Renal cortical epithelial cell (primary cell): Measurements from ENCODE around the gene SCAI. TPM values are rescaled to one million over a fixed set of nuclear protein-coding genes. Genes with fewer than 3 reads are reported as not detected.
"Not testable (repeated sequence)": the region's sequence is repeated elsewhere in the genome, so short reads cannot be mapped to it uniquely, and the experiment has no call there.

Source experiments
- DNase-seq: peaks from one replicate; pipeline ENCODE4 v3.0.0-alpha.2; 2011; ENCODE audit warnings: low read depth
- total RNA-seq: library from RNA; depleted of rRNA; stranded (reverse); fragments of >200 nt; gene quantifications from 2 replicates; pipeline ENCODE4 v1.2.3, GENCODE V29; 2014

The SCAI gene
- total RNA-seq, 1 donor from 2014 or later, result 9.1 TPM

DNA sequence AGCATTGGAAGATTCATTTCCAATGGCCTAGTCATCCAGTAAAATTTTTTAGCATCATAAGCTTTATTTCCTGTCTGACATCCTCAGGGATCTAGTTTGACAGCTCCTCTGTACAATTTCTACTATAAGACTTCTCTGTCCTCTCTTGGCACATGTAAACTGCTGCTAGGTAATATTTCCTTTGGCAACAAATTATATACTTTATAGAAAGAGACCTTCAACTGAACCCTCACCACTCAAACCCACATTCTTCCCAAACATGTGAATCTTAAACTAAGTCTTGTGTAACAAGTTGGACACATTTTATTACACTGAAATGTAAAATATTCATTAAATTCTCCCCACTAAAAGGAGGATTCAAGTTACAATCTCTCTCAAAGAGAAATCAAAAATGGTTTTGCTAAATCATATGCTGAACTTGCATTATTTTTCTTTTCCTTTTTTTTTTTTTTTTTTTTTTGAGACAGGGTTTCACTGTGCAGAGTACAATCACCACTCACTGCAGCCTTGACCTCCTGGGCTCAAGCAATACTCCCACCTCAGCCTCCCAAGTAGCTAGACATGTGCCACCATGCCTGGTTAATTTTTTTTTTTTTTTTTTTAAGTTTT lies 36.9 kb downstream of the SCAI start:
- no peak for DNase-seq

DNA sequence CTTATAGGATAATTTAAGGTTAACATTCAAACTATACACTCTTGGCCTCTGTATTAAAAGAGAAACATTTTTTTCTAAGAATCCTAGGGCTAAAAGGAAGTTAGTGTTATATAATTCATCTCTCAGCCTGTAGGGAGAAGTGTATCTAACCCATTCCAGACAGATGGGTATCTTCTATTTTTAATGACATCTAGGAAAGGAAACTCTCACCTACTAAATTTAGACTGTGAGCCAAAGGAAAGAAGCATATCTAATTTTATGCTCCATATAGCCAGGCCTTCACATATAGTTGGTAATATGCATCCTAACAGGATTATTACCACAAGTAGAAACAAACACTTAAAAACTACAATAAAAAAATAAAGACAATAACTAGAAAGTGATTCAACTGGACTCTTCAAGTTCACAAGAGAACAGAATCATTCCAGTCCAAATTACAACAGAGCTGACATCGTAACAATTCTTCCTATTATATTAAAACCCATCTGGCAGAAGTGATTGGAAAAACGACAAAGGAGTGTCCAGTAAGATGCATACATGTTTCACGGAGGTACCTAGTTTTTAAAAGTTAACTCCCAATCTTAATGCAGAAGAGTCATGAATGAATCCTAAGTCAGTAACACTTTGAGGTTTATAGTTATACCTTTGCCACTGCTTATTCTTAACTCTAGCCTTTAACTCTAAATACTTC lies 39.4 kb downstream of the SCAI start:
- no peak for DNase-seq

DNA sequence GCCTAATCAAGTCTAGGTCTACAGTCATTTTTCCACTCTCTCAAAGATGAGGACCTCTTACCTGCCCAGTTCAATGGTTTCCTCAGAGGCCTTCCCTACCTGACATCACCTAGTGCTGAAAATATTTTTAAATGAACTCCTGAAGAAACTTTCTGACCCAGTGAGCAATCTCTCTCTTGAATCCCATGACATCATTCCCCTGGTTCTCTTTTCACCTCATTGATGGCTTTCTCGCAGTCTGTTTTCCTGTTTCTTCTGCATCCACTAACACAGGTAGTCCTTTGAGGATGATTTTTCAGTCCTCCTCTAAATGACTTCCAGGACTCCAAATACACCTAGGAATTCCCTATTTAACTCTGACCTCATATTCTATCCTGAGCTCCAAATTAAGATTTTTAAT lies 40.3 kb downstream of the SCAI start:
- no peak for DNase-seq

DNA sequence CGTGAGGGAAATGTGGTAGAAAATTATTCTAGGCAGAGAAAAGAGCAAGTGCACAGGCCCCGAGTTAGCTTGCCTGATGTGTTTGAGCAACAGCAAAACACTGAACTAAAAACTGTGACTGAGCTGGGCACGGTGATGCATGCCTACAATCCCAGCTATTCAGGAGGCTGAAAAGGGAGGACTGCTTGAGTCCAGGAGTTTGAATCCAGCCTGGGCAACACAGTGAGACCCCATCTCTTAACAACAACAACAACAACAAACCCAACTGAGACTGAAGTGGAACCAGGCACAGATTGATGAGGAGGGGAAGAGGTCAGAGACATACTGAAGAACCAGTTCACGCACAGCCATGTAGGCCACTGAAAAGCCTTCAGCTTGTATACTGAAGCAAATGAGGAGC lies 42.5 kb downstream of the SCAI start:
- DNase-seq, result no peak

DNA sequence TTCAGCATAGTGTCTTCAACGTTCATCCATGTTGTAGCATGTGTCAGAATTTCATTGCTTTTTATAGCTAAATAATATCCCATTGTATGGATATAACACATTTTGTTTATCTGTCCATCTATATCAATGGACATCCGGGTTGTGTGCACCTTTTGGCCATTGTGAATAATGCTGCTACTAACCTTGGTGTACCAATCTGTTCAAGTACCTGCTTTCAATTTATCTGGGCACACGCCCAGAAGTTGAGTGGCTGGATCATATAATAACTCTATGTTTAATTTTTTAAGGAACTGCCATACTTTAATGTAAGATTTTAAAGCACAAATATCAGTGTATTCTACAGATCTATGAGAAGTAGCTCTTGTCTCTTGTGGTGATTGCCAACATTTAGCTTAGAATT lies 43.5 kb downstream of the SCAI start:
- DNase-seq, result no peak

DNA sequence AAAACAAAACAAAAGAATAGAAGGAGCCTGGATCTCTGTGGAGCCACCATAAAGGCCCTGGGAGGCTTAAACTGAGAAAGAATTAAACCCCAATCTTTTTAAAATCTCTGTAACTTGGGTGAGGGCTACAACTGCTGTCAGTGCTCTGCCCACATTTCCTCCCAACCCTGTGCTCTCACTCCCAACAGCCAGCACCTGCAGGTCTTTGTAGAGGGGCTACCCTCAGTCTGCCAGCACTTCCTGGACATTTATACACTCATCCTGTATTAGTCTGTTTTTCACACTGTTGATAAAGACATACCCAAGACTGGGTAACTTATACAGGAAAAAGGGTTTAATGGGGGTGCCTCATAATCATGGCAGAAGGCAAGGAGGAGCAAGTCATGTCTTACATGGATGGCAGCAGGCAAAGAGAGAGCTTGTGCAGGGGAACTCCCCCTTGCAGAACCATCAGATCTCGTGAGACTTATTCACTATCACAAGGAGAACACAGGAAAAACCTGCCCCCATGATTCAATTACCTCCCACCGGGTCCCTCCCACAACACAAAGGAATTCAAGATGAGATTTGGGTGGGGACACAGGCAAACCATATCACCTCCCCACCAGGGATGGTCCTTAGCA lies 47.4 kb downstream of the SCAI start:
- no peak for DNase-seq

DNA sequence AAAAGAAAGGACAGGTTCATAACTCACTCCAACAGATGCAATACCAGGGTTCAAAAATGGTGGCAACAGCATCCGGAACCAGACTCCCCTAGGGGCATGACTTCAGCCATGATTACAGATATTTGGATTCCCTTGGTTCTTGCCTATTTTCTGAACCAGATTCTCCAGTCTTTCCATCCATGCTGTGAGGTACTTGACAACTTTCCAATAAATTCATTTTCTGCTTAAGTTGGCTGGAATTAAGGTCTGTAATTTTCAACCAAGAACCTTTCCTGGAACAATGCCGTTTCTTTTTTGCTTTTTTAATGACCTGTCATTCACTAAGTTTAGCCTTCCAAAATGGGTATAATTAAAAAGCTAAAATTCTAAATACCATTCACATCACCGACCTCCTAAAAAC lies 52.2 kb downstream of the SCAI start:
- no peak for DNase-seq

DNA sequence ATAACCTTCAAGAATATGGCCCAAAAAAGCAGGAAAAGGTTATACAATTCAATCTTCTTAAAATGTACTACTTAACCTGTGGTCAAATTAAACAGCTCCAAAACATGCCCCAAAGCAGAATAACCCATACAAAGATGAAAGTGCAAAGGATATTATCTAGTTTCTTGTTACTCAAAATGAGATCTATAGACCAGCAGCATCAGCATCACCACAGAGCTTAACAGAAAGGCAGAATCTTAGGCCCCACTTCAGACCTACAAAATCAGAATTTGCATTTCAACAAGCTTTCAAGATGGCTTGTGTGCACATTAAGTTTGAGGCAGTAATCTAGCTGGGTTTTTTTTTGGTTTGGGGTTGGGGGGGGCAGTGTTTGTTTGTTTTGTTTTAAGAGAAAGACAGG lies 54.0 kb downstream of the SCAI start:
- no peak for DNase-seq

DNA sequence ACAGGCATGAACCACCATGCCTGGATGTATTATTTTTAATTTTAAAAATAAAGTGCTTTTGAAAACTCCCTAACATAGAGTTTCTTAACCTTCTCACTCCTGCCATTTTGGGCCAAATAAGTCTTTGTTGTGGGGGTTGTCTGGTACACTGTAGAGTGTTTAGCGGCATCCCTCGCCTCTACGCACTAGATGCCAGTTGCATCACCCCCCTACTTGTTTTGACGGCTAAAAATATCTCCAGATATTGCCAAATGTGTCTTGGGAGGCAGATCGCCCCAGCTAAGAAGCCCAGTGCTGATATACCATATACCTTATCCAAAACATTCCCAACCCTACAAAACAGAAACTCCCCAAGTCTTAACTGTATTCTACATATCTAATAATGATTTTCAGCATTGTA lies 54.6 kb downstream of the SCAI start:
- no peak for DNase-seq

DNA sequence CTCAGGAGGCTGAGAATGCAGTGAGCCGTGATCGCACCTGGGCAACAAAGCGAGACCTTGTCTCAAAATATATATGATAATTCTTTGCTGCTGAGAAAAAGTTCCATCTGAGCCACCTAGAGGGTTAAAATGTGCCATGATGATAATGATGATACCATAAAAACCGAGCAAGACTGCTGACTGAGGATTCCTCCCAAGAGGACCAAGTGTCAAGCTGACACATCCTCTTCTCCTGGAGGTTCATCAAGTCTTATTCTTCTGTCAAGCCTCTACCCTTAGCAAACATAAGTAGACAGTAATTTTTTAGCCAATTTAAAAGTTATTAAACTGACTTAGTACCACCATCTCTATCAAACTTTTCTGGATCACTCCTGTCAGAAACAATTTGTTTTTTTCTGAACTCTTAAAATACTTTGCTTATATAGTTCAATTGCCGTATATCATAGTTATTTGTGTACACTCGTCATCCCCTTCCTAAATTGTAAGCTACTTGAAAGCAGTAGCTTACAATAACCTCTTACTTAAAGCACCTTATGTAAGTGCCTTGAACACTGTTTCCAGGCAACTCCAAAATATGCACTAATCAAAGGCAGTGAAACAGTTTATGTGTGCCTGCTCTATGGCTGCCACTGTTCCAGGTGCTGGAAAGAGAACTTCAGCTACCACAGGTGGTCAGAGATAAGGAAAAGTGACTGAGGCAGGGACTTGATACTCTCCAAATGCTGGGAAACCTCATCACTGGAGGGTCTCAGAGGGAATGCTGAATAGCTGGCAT lies 57.4 kb downstream of the SCAI start:
- DNase-seq, result no peak

DNA sequence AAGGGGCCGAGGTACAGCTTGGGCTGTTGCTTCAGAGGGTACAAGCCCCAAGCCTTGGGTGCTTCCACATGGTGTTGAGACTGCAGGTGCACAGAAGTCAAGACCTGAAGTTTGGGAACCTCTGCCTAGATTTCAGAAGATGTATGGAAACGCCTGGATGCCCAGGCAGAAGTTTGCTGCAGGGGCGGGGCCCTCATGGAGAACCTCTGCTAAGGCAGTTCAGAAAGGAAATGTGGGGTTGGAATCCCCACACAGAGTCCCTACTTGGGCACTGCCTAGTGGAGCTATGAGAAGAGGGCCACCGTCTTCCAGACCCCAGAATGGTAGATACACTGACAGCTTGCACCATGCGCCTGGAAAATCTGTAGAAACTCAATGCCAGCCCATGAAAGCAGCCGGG lies 61.1 kb downstream of the SCAI start:
- not testable (repeated sequence) for DNase-seq

DNA sequence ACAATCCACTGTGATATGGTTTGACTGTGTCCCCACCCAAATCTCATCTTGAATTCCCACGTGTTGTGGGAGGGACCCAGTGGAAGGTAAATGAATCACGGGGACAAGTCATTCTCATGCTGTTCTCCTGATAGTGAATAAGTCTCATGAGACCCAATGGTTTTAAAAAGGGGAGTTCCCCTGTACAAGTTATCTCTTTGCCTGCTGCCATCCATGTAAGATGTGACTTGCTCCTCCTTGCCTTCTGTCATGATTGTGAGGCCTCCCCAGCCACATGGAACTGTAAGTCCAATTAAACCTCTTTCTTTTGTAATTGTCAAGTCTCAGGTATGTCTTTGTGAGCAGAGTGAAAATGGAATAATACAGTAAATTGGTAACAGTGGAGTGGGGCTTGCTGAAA lies 62.5 kb downstream of the SCAI start:
- DNase-seq, result not testable (repeated sequence)

DNA sequence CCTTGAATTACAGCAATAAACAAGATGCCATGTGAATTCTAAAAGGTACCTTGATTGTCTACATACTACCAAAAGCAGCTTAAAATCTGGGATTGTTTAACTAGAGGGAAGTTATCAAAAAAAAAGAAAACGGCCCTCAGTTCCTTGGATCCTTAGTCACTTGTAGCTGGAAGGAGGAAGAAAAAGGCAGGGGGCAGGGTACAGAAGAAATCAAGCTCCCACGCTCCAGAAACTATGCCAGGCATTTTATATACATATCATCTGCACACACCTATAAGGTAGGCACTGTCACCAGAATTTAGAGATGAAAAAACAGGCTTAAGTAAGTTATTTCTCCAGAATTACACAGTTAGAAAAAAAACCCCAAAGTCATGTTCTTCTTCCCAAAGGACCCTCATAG lies 63.4 kb downstream of the SCAI start:
- DNase-seq, result no peak

DNA sequence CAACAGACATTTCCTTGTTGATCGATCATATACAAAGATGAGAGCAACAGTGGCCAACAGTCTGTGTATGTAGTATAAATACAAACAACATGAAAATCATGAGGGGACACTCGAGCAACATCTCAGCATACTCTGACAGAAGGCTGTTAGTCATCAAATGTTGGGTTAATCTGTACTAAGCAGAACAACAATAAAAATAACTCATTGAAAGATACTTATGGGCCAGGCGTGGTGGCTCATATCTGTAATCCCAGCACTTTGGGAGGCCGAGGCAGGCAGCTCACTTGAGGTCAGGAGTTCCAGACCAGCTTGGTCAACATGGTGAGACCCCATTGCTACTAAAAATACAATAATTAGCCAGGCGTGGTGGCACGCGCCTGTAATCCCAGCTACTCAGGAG lies 67.3 kb downstream of the SCAI start:
- DNase-seq, result peak; percentile 21

DNA sequence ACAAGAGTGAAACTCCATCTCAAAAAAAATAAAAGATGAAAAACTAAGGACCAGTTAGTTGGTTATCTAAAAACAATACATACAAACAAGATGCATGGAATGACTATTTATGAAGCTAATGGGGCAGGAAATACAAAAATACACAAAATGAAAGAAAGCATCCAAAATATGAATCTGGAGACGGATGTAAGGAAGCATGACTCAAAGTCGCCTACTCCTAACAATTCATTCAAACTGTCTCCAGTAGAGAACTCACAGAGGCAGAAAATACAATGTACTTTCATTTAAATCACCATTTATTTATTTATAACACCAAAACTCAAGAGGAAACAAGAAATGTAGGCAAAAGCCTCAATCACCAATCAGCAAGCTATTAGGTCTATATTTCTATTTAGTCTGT lies 68.4 kb downstream of the SCAI start:
- DNase-seq, result no peak

DNA sequence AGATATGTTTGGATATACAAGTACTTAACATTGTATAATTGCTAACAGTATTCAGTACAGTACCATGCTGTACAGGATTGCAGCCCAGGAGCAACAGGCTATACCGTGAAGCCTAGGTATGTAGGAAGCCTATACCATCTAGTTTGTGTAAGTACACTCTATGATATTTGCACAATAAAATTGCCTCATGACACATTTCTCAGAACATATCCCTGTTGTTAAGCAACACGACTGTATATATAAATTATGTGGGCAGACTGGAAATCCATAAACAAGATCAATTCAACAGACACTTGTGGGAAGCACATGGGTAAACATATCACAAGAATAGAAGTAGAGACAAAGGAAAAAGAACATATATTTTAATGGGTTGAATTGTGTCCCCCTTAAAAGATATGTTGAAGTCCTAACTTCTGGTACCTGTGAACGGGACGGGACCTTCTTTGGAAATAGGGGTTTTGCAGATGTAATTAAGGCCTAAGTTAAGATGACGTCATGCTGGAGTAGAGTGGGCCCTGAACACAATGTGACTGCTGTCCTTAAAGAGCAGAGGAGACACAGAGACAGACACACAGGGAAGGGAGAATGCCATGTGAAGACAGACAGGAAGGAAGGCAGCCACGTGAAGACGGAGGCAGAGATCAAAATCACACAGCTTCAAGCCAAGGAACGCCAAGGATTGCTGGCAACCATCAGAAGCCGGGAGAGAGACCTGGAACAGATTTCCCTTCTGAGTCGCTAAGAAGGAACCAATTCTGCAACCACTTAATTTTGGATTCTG lies 76.3 kb downstream of the SCAI start:
- no peak for DNase-seq

DNA sequence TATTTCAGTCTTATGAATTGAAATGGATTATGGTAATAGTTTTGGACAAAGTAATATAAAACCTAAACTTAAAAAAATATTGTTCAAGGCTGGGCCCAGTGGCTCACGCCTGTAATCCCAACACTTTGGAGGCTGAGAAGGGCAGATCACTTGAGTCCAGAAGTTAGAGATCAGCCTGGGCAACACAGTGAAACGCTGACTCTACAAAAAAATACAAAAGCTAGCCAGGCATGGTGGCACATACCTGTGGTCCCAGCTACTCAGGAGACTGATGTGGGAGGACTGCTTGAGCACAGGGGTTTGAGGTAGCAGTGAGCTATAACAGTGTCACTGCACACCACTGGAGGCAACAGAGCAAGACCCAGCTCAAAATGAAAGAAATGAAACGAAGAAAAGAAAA lies 81.9 kb downstream of the SCAI start:
- no peak for DNase-seq

DNA sequence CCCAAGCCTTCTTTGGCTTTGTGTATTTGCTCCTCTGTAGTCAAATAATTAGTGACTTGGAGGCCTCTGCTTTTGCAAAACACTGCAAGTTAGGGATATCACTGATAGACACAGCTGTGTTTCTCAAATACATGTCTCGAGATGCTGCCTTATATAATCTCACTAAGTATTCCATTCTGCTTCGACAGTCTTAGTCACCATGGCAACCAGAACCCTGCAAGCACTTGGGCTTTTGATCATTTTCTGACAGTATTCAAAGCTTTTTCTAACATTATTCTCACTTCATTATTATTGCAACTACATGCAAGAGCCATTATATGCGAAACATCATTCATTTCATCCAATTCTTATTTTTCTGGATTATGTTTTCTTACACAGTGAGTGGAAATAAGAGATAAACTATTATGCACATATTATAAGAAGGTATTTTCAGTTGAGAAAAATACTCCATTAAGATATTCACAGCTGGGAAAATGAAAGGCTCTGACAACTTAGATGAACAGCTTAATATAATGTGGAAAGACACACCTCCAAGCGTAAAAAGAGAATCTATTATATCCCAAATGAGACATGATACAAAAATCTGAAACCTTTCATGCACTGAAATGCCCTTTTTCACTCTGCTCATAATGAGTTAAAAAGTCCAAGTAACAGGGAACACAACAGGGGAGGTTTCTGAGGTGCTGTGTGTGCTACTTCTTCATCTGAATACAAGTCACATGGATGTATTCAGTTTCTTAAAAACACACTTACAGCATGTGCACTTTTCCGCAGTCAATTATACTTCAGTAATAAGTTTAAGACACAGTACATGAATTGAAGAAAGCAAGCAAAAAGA lies 93.9 kb downstream of the SCAI start:
- DNase-seq, result no peak

DNA sequence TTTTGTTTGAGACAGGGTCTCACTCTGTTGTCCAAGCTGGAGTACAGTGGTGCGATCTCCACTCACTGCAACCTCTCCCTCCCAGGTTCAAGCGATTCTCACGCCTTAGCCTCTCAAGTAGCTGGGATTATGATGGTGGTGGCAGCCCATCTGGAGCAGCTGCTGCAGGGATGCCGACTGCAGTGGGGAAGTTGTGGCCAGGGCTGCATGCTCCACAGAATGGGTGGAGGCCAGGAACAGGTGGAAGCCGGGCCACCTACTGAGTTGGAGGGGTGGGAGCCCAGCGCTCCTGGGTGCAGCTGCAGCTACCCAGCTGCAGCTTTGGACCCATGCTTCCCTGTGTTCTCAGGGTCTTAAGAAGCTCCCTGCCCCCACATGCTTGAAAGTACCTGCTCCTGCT lies 99.7 kb downstream of the SCAI start:
- DNase-seq, result no peak

DNA sequence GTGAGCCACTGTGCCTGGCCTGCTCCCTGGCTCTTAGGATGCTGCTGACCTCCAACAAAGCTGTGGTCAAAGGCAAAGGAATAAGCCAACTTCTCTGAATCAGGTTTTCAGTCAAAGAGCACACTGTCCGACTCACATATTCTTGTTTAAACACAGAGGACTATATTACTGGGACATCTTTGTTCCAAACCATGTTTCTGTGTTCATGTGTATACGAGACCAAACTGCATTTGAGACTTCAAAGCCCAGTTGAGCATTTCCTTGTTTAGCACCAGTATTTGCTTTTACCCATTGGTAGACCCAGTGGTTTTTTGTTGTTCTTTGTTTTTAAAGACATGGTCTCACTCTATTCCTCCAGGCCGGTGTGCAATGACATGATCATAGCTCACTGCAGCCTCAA lies 100.2 kb downstream of the SCAI start:
- no peak for DNase-seq

DNA sequence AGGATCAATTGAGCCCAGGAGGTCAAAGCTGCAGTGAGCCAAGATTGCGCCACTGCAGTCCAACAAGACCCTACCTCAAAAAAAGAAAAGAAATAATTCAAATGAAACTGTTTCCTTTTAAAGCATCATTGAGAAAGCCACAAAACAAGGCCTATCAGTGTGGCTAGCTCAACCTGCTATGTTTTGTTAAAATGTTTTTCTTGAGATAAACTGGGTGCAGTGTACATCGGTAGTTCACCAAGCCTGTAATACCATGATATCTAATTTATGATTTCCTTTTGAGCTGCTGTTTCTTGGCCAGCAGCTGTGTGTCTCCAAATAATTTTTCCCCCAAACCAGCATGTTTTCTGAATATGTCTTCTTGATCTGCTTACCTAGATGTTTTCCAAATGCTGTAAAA lies 105.2 kb downstream of the SCAI start:
- no peak for DNase-seq
